Activated T-cell treated with anti-CD3 and anti-CD28 coated beads for 4 hours (primary cell): Measurements from ENCODE around the gene HSDL1.
A peak's percentile ranks its signal among the peaks of the same experiment; 100 is the strongest.

Experiments used
- DNase-seq: peaks from one replicate; pipeline ENCODE4 v3.0.0-alpha.2; 2020

HSDL1 gene

DNA sequence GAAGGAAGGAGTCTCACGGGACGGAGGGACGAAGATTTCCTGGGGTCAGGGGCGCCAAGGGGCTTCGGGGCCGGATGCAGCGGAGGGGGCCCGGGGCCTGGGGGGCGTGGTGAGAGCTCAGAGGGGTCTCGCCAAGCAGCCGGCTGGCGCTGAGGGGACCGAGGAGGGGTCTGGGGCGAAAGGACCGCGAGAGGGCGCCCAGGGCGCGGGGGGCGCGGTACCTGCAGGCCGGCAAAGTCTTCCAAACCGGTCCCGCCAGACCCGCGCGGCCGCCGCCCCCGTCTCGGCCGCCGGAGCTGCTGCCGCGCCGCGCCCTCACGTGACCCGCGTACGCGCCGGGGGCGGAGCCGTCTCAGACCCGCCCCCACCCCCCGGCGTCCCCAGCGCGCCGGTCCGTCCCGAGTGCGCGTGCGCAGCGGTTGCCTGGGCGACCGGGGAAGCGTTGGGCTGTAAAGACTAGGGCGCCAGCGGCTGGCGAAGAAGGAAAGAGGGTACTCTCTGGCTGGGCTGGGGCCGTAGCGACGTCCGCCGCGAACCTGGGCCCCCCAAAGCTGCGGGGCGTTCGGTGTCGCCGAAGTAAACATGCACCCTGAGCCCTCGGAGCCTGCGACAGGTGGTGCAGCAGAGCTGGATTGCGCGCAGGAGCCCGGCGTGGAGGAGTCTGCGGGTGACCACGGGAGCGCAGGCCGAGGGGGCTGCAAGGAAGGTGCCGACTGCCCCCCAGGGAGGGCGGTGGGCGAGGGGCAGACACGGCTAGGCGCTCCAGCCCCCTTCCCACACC is at the start of gene HSDL1, which contains the start of gene DNAAF1:
Gene HSDL1 (minus strand): TSS at position 319 of the 781 bp plus-strand sequence. CDS start 13,856 bp downstream, outside the sequence.
Gene DNAAF1 (plus strand): TSS at position 450 of the 781 bp plus-strand sequence. CDS start 133 bp downstream, at position 583.
- DNase-seq = peak; percentile 93

DNA sequence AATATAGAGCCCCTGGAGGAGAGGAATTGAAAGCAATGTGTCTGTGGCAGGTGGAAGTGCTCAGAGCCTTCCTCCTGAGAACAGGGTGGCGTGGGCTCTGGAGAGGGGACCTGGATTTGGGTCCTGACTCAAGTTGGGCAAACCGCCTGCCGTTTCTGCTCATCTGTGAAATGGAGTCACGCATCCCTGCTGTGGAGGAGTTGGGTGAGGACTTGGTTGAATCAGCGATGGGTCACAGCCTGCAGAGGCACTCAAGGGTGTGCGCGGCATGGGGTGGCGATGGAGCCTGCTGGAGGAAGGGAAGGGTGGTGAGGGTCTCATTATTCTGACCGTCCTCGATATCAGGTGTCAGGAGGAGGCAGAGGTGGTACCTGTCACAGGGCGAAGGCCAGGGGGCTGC is 49.0 kb upstream of the HSDL1 start:
- no peak for DNase-seq

DNA sequence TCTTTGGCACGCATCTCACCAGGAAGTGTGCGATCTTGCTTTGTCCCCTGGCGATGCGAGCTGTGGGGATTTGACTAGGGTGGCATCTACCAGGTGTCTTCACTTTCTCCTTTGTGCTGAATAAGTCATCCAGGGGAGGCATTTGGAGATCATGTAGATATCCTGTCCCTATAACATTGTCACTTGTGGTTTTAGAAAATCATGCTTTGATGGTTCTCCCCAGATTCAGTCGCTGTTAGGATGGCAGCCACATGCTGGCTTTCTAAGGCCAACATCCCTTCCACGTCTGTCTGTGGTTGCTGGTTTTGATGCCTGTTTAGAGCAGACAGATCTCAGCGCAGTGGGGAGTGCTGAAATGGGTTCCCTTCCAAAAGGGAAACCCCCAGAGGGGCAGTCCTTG is 48.5 kb upstream of the HSDL1 start:
- no peak for DNase-seq

DNA sequence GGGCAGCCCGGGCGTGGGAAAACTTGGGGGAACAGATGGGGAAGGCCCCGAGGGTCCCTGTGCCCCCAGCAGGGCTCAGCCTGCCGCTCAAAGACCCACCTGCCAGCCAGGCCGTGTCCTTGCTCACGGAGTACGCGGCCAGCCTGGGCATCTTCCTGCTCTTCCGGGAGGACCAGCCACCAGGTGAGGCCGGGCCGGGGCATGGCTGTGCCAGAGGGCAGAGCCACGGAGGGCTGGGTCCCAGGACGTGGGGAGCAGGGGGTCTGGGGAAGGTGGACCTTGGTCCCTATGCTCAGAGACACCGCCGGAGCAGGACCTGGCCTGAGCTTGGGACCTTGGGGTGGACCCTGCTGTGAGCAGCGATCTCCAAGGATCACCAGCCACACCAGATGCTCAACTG is 46.5 kb upstream of the HSDL1 start:
- DNase-seq = no peak

DNA sequence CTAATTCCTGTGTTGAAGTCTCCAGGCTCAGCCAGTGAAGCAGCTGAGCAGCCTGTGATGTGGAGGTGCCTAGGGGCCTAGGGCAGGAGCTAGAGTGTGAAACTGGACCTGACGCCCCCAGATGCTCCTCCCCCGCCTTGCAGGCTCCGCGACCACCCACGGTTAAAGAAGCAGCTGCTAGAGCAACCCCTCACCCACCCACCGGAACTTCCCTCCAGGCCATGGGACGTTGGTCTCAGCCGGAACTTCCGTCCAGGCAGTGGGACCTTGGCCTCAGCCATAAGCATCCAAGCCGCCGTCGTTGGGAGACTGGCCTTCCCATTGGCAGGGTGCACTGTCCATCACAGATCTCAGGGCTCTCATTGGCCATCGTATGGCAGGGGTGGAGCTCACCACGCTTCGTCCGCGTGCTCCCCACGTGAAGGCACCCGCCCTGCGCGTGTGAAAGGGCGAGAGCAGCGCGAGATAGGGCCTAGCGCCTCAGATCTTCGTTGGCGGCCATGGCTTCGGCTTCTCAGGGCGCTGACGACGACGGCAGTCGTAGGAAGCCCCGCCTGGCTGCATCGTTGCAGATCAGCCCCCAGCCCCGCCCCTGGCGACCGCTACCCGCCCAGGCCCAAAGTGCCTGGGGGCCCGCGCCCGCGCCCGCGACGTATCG is 45.9 kb upstream of the HSDL1 start, which contains the start of gene ADAD2:
Gene ADAD2 (plus strand): TSS at position 427 of the 658 bp plus-strand sequence. CDS start 74 bp downstream, at position 501.
- no peak for DNase-seq

GRCh38 chr16:84186685-84187437 is 41.9 kb upstream of the HSDL1 start, which contains the start of gene TAF1C:
TAF1C (minus strand) TSS chr16:84187057; CDS start chr16:84184988, 2,069 bp downstream.
- DNase-seq = peak; percentile 89

- no peak for DNase-seq
These were observed 39.8 kb upstream of the HSDL1 start for GRCh38 chr16:84184775-84185174.

DNA sequence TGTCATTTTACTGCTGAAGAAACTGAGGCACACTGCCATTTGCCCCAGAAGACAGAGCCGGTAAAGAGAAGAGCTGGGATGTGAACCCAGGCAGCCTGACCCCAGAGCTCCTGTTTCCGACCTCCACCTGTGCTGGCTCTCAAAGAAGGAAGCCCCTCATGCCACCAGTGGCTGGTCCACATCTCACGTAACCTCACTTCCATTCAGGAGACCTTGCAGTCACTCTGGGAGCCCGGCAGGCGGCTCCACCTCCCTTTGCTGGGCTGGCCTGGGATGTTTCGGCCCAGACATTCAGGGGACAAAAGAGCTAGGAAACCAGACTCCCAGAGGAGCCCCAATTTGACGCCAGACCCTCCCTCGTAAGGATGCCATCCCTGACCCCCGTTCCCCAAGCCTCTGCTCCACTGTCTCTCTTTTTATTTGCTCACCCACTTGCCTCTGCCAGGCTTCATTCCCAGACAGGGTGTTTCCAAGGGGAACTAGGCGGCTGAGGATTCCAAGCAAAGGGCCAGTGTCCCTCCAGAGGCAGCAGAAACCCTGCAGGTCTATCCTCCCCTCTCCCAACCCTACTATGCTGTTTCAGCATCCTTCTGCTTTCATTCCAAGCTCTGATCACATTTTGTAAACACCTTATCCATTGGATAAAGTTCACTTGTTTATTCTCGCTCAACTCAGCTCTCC is 39.1 kb upstream of the HSDL1 start:
- no peak for DNase-seq

GRCh38 chr16:84183572-84183875 is 38.5 kb upstream of the HSDL1 start:
- DNase-seq = no peak

- DNase-seq = no peak
These were observed 37.9 kb upstream of the HSDL1 start for GRCh38 chr16:84182680-84183571.

DNA sequence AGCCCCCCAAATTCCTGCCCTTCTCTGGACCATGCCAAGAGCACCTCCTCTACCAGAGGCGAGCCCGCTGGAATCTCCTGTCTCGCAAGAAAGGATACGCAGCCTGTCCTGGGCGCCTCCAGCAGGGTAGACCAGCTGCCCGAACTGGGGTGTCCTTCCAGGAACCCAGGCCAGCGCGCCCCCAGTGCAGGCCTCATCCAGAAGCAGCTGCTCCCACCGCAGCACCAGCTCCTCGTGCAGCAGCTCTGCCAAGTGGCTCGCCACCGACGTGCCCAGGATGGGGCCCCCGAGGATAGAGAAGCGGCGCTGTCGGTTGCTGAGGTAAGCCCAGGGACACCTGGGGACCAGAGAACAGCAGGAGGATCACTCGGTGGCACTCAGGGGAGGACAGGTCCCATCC is 37.1 kb upstream of the HSDL1 start:
- no peak for DNase-seq

- DNase-seq = no peak
These were observed 36.4 kb upstream of the HSDL1 start for GRCh38 chr16:84181144-84181915.

GRCh38 chr16:84180519-84181140 is 35.7 kb upstream of the HSDL1 start:
- DNase-seq = no peak

- DNase-seq = no peak
These were observed 34.8 kb upstream of the HSDL1 start for GRCh38 chr16:84179612-84180320.

DNA sequence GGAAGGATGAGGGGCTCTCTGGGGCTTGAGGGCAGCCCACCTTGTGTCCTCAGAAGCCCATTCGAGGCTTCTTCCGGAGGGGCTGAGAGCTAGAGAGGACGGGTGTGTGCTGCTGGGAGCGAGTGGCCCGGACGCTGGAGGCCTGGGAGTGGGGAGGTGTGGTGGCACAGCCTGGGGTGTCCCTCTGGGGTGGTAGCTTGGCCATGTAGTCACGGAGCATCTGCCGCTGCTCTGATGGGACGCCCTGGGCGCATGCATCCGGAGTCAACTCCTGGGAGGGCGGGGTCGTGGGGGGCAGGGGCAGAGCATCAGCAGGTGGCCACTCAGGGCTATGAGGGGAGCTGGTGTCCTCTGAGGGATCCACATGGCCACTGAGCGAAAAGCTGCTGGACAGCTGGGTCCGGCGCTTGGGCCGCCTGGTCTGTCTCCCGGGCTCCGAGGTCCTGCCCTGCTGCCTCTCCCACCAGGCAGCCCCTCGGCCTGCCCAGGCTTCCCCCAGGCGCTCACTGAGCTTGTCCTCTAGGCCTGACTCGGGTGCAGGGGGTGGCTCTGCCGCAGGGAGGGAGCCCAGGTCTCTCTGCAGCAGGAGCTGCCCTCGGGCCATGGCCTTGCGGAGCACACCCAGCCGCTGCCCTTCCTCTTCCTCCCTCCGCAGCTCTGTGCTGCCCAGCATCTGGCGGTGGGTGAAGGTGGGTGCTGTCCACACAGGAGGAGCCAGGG is 34.1 kb upstream of the HSDL1 start:
- no peak for DNase-seq

- no peak for DNase-seq
These were observed 33.3 kb upstream of the HSDL1 start for GRCh38 chr16:84178146-84178765.

DNA sequence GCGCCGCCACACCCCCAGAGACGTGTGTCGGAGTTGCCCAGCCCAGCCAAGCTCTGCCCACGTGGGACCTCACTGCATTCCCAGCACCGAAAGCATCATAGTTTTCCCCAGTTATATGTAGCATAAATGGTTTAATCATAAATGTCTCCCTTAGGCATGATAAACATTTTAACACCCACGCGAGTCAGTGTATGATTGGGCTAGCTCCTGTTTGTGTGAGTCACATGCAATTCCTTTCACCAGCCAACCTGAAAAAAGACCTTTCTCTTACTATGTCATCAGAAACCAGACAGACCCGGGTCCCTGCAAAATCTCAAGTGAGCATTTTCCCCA is 32.7 kb upstream of the HSDL1 start:
- no peak for DNase-seq

DNA sequence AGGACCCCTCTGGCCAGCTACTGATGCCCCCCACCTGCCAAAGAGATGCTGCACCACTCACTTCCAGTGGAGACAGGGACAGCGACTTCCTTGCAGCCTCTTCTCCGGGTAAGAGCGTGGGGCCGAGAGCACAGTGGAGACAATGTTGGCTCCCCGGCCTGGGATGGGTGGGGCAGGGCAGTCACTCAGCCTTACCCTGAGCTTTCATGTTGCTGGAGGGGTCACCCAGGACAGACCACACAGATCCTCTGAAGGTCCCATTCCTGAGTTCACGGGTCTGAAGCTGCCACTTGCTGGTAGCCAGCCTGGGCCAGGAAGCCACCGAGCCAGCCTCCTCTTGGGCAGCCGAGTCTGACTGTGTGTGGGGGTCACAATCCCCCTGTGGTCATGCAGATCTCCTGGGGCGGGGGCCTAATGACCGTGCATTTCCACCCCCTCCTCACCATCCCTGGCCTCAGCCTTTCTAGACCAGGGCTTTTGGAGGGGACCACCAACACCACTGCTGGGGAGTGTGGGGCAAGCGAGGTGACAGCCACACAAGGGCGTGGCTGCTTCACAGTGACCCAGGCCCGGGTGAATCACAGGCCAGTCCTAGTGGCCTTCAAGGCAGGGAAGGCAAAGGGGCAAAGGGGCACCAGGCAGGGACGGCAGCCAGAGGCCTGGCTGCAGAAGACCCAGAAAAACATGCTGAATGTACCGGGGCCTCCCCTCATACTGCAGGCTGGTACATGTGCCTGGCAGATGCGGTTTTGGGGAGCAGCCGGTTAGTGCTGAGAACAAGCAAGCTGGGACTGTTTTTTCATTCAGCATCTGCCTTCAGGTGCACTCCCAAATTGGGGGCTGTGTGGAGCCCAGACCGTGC is 31.4 kb upstream of the HSDL1 start:
- DNase-seq = no peak
